Kidney tubule cell (primary cell): Measurements from ENCODE around the gene ELP2.

Experiments used
- DNase-seq: peaks from one replicate; pipeline ENCODE4 v3.0.0-alpha.2; 2018; ENCODE audit warnings: low spot score

Gene ELP2

GRCh38 chr18:36120297-36120696, 9.4 kb upstream of the ELP2 start:
- no peak for DNase-seq

DNA sequence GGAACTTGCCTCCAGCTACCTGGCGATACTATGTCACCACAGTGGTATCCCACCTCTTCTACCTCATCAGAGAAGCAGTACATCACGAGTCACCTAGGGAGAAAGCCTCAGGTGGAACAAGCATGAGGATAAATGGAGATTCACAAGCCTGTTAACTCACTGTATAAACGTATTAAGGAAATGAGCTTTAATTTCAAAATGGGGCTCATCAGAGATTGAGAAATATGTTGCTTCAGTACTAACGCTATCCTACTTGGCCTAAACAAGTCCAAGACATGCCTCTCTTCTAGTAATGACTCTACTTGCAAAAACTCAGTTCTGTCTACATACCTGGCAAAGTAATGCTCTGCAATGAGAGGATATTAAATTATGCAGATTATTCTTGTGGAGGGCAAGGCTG, 4.9 kb upstream of the ELP2 start:
- DNase-seq = no peak

DNA sequence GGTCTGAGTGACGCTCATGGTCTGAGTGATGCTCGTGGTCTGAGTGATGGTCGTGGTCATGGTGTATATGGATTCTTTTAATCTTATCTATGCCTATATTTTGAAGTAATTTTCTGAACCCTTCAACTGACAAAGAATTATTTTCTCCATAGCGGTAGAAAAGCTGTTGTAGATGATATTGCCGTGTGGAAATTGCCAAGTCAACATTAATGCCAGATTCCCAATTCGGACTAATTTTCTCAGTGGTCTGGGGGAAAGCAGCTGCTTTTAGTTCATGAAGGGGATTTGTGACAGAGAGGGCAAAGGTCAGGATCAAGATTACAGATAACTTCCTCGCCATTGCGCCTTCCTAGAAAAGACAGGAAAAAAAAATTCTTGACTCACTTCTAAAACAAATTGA, 3.0 kb upstream of the ELP2 start:
- no peak for DNase-seq

DNA sequence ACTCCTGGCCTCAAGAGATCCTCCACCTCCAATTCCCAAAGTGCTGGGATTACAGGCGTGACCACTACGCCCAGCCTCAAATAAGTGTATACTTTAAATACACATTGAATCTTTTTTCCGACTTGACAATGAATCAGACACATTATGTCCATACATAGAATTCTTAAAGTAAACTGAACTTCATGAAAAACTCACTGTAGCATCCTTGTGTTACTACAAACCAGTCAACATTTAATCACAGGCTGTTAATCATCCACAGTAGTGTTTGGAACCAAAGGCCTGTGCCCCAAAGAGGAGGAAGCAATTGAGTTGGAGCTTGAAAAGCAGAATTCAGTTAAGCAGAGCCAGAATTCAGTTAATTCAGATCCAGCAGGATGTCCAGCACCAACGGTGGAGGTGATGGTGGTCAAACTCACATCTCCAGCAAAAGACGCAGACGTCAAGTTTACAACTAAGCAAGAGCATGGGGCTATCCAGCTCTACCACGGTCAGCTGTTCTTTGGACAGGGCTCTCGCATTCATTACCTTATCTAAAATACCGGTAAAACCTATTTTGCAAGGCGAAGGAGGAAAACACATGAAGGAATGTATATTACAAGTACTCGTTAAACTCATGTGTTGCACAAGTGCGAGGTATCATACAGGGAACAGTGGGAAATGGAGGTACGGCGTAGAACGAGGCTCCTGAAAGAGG, 1.7 kb upstream of the ELP2 start:
- peak; percentile 31 for DNase-seq

DNA sequence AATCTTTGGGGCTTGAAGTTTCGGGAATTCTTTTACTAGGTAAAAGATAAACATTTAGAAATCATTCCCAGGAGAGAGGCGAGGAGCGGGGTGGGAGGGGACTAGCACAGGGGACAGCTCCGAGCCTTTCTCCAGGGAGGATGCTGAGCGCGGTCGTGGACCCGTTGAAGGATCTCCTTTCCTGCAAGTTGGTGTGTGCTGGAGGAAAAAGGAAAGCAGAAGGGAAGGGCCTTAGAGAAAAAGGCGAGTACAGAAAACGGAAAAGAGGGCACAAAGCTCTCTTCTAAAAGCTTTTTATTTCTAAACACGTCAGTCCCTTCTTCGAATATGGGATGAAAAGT, 1.2 kb upstream of the ELP2 start:
- DNase-seq = peak; percentile 32

- no peak for DNase-seq
These were observed 796 bp upstream of the ELP2 start for GRCh38 chr18:36128907-36129299.

GRCh38 chr18:36130039-36130831, 536 bp downstream of the ELP2 start:
- no peak for DNase-seq

DNA sequence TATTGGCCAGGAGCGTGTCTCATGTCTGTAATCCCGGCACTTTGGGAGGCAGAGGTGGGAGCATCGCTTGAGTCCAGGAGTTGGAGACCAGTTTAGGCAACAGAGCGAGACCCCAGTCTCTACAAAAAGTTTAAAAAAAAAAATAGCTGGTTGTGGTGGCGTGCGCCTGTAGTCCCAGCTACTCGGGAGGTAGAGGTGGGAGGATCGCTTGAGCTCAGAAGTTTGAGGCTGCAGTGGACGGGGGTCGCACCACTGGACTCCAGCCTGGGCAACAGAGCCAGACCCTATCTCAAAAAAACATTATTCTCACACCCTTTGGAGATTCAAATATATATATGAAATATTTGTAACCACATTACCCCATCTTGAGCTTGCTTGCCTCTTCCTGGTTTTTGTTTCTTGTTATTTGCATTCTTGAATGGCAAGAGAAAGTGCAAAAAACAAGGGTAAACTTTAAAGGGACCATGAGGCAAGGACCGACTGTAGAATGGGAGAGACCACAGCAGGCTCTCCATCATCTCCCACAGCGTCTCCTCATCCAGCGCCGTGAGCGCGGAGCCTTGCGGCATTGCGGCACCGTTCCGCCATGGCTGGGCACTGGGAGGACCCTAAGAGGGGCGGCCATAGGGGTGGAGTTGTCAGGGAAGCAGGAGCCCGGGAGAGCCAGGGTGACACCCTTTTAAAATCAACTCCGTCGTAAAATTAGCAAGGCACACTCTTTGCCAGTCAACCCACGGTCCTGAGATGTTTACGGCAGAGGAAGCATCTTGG, 1.4 kb downstream of the ELP2 start:
- no peak for DNase-seq

DNA sequence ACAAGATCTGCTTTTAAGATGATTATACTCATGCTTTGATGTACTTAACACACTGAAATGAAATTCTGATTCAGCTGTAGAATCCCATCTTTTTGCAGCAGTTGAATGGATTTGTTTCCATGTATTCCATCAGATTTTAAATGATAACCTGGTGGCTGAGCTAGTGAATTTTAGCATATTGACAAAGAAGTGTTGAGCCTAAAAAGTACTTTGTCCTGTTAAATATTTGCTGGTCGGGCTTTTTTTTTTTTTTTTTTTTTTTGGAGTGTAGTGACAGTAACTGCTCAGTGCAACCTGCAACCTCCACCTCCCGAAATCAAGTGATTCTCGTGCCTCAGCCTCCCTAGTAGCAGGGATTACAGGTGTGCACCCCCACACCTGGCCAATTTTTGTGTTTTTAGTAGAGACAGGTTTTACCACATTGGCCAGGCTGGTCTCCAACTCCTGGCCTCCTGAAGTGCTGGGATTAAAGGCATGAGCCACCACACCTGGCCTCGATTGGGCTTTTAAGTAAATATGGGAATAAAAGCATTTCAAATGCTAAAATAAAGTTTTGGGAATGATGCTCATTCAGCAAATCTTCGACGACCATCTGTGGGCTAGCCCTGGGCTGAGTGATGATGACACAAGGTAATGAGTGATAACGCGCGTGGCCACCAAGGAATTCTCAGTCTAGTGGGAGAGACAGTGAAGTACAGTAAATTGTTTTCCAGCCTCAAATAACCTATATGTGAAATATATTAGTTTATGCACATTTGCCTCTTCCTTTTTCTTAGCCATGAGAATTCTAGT, 2.2 kb downstream of the ELP2 start:
- no peak for DNase-seq

- no peak for DNase-seq
These were observed 3.1 kb downstream of the ELP2 start for GRCh38 chr18:36132756-36133155.

GRCh38 chr18:36135264-36135663, 5.6 kb downstream of the ELP2 start:
- no peak for DNase-seq

DNA sequence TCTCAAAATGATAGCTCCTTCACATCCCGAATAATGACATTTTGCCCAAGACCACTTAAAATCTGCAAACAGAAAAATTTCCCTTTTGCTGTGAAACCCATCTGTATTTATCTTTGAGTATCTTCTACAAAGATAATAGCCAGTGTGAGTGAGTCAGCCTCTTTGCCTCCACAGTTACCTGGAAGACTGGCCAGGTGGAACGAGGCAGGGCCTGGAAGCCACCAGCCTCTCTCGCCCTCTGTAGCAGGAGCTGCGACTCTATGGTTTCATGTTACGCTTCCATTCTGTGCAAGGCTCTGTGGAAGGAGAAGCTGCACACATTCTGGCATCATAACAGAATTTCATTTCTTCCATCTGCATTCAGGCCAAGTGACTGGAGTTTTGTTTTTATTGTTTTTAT, 9.5 kb downstream of the ELP2 start:
- DNase-seq = peak; percentile 50

DNA sequence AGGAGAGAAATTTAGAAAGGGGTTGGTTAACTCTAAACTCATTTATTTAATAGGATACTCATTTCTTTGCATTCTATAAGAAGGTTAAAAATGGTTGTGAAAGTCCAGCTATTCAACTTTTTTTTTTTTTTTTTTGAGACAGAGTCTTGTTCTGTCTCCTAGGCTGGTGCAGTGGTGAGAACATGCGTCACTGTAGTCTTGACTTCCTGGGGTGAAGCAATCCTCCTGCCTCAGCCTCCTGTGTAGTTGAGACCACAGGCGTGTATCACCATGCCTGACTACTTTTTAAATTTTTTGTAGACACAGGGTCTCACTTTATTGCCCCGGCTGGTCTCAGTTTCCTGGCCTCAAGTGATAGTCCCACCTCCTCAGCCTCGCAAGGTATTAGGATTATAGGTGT, 11.9 kb downstream of the ELP2 start:
- DNase-seq = no peak

DNA sequence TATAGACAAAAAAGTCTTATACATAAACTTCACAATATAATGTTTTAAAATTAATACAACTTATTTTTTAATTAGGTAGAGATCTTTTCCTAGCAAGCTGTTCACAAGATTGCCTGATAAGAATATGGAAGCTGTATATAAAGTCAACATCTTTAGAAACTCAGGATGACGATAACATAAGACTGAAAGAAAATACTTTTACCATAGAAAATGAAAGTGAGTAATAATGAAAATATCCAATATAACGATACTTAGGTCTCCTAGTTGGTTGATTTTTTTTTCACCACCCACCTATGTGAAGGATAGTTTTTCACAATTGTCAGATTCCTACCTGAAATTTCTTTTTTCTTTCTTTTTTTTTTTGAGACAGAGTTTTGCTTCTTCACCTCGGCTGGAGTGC, 13.1 kb downstream of the ELP2 start:
- no peak for DNase-seq

GRCh38 chr18:36143391-36143790, 13.7 kb downstream of the ELP2 start:
- DNase-seq = no peak

- no peak for DNase-seq
These were observed 20.0 kb downstream of the ELP2 start for GRCh38 chr18:36149514-36150289.

- DNase-seq = no peak
These were observed 23.1 kb downstream of the ELP2 start for GRCh38 chr18:36152781-36153180.

GRCh38 chr18:36153203-36153602, 23.5 kb downstream of the ELP2 start:
- DNase-seq = peak; percentile 98

DNA sequence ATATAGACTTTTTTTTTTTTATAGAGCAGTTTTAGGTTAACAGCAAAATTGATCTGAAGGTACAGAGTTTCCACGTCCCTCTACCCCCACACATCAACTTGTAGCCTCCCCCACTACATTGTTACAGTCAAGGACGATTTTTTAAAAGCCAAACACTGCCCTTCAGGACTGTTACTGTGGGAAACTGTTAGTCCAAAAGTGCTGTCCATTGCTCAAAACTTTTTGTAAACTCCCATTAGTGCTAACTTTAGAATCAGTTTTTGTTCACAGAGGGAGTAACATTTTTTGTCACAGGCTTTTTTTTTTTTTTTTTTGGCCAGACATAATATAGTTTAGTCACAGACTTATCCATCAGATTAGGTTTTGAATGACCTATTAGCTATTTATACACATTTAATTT, 24.1 kb downstream of the ELP2 start:
- no peak for DNase-seq

- peak; percentile 69 for DNase-seq
These were observed 26.4 kb downstream of the ELP2 start for GRCh38 chr18:36155851-36156757.
